Stimulated activated CD8-positive, alpha-beta memory T cell treated with anti-CD3 and anti-CD28 coated beads, Interleukin-7, amount 100 ng/mL, for 24 hours (primary cell): ENCODE results near the gene RPS14.

Source experiments
- DNase-seq: peaks from one replicate; pipeline ENCODE4 v3.0.0-alpha.2; 2020; ENCODE audit warnings: low read depth

RPS14 gene

GRCh38 chr5:150413176-150413901, 36.2 kb downstream of the RPS14 start:
- no peak for DNase-seq

GRCh38 chr5:150412319-150413175, 37.0 kb downstream of the RPS14 start, which contains the start of gene CD74:
Gene CD74, minus strand, starts transcription at chr5:150412910. Its CDS starts 161 bp downstream, at chr5:150412749.
- DNase-seq, result peak; percentile 78

- DNase-seq, result peak; percentile 31
Measured at GRCh38 chr5:150411245-150411979, 38.1 kb downstream of the RPS14 start.

- no peak for DNase-seq
Measured at GRCh38 chr5:150410524-150411244, 38.9 kb downstream of the RPS14 start.

- DNase-seq, result no peak
Measured at GRCh38 chr5:150409638-150410523, 39.7 kb downstream of the RPS14 start.

- DNase-seq, result no peak
Measured at GRCh38 chr5:150408231-150408943, 41.2 kb downstream of the RPS14 start.

- no peak for DNase-seq
Measured at GRCh38 chr5:150407096-150407720, 42.3 kb downstream of the RPS14 start.

- no peak for DNase-seq
Measured at GRCh38 chr5:150406723-150407095, 42.8 kb downstream of the RPS14 start.

- no peak for DNase-seq
Measured at GRCh38 chr5:150406103-150406722, 43.3 kb downstream of the RPS14 start.

GRCh38 chr5:150404941-150405816, 44.4 kb downstream of the RPS14 start:
- no peak for DNase-seq

- no peak for DNase-seq
Measured at GRCh38 chr5:150404535-150404934, 45.0 kb downstream of the RPS14 start.

GRCh38 chr5:150404121-150404520, 45.4 kb downstream of the RPS14 start:
- no peak for DNase-seq

GRCh38 chr5:150402901-150403342, 46.6 kb downstream of the RPS14 start:
- DNase-seq, result no peak

GRCh38 chr5:150402229-150402773, 47.2 kb downstream of the RPS14 start:
- DNase-seq, result no peak

- no peak for DNase-seq
Measured at GRCh38 chr5:150401376-150402228, 47.9 kb downstream of the RPS14 start.

- DNase-seq, result no peak
Measured at GRCh38 chr5:150401076-150401375, 48.5 kb downstream of the RPS14 start.
